HG02973 (cell line): ENCODE measurements around the gene FNBP1L.

Experiments used
- ATAC-seq: cut with Tn5 transposase; IDR thresholded peaks from one replicate; pipeline ENCODE4 v1.9.1; 2021; ENCODE audit warnings: moderate library complexity; ENCODE audit not compliant: unreplicated experiment

Gene FNBP1L

DNA sequence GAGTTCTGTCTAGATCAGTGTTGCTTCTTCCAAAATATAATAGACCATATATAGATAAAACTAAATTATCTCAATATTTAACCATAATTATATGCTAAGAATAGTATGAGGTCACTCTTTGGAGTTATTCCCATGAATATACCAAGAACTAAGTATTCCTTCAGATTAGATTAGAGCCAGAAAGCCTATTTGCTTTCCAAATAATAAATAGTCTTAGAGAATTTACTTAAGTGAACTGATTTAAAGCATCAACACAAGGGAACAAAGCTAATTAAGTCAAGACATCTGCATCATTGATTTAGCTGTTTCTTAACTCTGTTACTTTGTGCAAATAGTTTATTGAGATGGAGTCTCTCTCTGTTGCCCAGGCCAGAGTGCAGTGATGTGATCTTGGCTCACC, 35.7 kb downstream of the FNBP1L start:
- ATAC-seq: no peak

DNA sequence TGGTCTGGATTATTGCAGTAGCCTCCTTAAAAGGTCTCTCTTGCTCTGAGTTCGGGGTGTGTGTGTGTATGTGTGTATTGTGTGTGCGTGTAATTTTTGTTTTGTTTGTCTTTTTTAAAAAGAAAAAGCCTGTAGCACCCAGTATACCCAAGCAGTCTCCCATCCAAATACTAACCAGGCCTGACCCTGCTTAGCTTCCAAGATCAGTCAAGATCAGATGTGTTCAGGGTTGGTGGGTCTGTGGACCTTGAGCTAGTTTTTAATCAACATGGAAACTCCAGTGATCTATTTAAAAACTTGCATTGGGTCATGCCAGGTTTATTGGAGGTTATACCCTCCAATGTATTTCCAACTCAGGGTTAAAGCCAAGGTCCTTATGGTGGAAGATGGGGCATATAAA, 40.3 kb downstream of the FNBP1L start:
- ATAC-seq: no peak

DNA sequence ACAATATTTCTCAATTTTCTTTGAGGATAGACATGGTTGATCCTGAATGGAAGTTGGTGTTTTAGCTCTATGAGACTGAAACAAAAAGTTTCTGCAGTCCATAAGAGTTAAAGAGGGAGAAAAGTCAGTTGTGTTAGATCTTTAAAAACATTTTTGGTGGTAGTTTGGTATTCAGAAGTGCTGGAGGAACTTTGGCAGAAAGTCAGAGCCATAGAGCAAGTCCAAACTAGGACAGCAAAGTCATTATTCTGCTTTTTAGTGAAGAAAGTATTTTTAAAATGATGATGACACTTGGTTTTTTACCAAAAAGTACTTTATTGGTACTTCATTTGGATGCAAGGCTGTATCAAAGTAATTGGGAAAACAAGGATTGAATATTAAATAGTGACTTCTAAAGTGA, 41.8 kb downstream of the FNBP1L start:
- no peak for ATAC-seq

DNA sequence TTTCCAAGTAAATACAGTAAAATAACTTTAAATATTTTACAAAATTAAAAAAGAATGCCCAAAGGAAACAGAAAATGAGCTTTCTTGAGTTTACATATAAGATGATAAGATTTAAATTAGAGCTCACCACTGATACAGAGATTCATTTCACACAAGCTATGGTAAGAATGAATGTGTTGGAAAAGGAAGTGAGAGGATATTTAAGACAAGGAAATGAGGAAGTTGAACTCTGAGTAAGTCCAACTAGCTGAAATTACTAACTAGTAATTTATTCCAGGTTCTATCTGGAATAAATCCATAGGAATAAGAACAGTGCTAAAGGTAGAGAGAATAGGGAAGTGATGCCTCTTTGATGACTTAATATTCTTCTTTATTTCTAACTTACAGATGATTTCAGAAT, 42.4 kb downstream of the FNBP1L start:
- ATAC-seq: no peak

DNA sequence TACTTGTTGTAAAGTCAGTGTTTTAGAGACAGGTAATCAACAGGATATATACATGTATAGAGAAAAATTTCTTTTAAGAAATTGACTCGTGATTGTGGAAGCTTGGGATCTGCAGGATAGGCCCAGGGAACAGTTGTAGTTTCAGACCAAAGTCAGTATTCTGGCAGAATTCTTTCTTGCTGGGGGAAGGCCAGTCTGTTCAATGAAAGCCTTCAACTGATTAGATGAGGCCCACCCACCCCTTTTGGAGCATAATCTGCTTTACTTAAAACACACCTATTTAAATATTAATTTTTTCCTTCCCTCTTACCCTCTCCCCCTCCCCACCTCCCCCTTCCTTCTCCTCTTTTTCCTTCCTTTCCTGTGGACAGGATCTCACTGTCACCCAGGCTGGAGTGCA, 48.0 kb downstream of the FNBP1L start:
- ATAC-seq: no peak

DNA sequence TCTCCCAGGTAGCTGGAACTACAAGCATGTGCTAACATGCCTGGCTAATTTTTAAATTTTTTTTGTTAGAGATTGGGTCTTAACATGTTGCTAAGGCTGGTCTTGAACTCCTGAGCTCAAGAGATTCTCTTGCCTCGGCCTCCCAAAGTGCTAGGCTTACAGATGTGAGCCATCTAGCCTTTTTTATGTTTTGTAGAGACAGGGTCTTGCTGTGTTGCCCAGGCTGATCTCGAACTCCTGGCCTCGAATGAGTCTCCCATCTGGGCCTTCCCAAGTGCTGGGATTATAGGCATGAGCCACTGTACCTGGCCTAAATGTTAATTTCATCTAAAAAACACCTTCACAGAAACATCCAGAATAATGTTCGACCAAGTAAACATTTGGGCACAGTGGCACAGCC, 48.6 kb downstream of the FNBP1L start:
- no peak for ATAC-seq

DNA sequence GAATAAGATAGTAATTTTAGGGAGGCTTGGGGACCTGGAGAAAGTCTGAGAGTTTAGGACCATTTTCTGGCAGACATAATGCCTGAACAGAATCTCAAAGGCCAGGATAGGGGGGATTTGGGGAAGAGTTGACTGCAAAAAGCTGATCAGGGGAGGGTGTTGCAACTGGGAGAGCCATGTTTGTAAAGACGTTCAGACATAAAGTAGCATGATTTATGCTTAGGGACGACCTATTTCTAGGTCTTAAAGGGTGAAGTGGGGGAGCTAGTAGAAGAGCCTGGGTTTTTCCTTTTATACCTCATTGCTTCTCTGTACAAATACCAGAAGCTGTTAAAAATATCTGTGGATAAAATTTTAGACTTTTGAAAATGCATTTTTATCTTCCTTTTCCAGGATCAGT, 51.2 kb downstream of the FNBP1L start:
- ATAC-seq: no peak

DNA sequence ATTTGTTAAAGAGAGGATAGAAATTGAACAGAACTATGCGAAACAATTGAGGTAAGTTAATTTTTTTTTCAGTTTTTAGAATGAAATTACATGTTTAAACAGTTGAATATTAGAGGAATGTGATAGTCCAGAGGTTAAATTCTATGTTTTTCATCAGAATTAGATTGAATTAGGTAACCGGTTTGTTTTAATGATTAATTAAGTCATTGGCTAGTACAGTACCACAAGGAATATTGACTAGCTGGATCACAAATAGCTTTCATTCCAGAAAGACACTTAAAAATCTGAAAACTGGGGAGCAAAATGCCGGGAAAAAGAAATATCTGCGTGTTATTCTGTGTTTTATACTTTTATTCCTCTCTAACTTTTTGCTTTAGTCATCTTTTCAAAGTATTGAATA, 51.6 kb downstream of the FNBP1L start:
- no peak for ATAC-seq

DNA sequence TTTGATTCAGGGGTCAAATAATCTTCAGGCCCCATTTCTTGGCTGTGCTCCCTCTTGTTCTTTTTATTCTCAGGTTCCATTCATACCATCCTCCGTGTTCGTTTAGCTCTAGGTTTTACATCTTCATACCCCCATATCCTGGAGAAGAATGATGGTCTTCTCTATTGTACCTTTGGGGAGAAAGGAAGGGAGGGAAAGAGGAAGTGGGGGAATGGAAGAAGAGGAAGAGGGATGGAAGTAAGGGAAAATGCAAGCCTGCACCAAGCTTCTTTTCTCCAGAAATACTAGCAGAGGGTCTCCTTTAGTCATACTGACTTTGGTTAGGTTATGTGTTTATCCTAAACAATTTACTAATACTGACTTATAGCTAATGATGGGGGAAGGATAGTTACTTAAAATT, 52.4 kb downstream of the FNBP1L start:
- ATAC-seq: no peak

DNA sequence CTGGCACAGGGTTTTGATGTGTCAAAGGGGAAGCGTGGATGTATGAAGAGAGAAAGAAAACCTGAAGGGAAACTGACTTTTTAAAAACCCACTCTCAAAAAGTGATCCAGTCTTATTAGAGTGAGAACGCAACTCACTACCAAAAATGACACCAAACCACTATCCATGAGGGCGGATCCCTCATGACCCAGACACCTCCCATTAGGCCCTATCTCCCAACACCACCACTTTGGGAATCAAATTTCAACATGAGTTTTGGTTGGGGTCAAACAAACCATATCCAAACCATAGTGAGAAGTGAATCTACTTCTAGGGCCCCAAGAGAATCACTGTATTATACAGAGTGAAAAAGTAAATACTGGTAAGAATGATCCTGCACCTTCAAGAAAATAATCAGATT, 53.5 kb downstream of the FNBP1L start:
- no peak for ATAC-seq

DNA sequence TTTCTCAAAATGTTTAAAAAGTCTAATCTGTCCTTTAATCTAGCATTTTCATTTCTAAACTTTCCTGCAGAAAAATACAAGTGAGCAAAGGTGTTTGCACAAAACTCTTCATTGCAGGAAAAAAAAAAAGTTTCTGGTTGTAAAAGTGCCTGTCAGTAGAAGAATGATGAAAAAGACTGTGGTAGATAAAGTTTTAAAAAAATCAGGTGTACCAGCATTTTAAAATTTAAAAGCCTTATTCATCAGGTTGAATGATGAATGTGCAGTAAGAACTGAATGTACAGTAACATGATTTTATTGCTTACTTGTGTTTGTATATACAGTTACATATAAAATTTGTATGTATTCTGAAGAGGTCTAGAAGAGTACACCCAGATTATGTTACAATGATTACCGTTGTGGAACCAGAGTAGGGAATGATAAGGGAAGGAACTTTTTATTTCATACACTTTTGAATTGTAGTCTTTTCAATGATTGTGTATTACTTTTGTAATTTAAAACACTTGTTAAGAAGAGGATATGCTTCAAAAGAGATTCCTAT, 54.0 kb downstream of the FNBP1L start:
- no peak for ATAC-seq

DNA sequence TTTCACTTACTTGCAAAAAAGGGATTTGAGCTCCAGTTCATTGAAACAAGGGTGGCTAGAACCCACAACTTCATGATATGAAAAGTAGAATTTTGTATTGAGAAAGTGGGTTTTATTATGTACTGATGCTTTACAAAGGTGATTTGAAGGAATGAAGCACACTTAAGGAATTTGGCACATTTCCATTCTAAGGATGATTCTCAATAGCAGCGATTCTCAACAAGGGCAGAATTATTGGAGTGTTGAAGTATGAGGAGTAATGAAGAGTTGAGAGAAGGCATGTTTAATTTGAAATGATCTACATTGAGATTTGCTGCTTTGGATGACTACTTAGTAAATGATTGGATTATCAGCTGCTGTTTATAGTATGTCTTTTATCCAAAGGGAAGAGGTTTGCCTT, 54.7 kb downstream of the FNBP1L start:
- no peak for ATAC-seq

DNA sequence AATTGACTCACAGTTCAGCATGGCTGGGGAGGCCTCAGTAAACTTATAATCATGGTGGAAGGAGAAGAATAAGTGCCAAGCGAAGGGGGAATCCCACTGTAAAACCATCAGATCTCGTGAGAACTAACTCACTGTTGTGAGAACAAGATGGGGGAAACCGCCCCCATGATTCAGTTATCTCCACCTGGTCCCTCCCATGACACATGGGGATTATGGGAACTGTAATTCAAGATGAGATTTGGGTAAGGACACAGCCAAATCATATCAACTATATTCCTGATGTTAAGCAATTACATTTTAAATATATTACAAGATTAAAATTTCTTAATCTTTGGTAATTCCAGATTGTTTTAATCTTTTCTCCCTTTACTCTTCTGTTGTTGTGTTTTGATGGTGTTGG, 55.2 kb downstream of the FNBP1L start:
- no peak for ATAC-seq

DNA sequence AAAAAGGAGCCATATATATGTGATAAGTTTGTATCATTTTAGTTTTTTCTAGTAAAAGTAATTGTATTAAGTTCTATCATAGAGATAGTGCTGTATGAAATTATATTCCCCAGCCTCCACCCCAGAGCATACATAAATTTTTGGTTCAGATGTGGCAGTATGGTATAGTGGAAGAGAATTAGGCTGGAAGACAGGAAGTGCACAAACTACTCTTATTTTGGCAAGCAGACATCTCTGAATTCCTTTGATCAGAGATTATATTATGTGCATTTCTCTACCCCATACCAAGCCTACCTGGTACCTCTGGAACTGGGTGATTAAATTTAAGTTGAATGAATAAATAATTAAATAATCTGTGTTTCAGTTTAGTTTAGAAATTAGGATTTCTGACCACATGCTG, 55.9 kb downstream of the FNBP1L start:
- ATAC-seq: no peak

DNA sequence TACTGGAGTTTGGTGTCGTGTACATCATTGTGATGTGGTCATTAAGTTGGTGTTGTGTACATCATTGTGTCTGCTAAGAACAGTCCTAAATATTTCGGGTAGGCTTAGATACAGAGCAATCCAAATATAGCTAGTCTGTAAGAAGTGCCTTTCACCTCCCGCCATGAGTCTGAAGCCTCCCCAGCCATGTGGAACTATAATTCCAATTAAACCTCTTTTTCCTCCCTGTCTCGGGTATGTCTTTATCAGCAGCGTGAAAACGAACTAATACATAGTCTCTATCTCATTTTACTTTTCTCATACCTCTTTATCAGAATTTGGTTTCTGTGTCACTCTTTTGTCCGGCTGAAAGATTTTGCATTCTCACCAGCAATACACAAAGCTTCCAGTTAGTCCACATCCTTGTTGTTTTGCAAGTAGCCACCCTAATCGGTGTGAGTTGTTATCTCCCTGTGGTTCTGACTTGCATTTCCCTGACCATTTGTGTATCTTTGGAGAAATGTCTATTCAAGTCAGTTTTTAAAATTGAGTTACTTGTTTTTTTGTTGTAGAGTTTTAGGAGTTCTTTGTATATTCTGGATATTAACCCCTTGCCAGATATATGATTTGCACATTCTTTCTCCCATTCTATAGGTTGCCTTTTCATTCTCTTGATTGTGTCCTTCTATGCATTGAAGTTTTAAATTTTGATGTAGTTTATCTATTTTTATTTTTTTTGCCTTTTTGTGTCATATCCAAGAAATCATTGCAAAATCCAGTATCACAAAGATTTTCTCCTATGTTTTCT, 56.5 kb downstream of the FNBP1L start:
- ATAC-seq: no peak

DNA sequence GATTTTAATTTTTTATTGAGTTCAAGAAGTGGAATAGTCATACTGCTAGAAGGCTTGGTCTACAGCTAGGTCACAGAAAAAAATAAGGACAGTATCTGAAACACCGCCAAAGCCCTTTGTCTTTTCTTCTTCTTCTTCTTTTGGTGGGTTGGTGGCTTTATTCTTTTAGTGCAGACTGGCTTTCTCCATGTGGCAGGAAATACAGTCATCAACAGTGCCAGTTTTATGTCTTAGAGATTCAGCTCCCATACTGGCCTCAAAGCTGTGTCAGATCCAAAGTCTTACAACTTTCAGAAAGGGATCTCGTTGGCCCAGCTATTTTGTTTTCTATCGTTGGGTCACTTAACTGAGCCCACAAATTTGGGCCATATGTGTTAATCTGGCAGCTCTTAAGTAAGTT, 58.2 kb downstream of the FNBP1L start:
- no peak for ATAC-seq

DNA sequence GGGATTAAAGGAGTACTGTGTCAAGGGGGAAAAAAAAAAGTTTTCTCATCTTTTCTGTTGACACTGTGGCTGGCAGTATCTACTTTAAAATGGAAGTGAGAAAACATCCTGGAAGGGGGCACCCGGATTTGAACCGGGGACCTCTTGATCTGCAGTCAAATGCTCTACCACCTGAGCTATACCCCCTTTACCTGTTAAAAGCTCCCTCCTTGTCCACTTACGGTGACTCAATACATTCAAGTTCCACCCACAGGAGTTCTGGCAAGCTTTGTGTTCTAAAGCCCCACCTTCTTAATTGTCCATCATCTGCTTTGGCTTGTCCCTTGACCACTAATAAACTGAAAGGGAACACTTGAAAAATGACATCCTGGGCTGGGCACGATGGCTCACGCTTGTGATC, 68.2 kb downstream of the FNBP1L start:
- no peak for ATAC-seq

DNA sequence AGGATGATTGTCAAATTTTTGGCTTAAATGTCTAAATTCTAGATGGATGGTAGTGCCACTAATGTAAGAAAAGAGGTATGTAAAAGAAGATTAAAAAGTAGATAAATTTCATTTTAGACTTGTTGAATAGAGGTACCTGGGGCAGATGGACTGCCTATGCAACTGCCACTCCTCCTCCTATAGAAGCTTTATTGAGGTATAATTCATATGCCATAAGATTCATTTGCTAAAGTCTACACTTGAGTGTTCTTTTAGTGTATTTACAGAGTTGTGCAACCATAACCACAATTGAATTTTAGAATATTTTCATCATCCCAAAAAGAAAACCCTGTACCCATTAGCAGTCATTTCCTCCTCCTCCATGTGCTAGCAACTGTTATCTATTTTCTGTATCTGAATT, 70.6 kb downstream of the FNBP1L start:
- ATAC-seq: no peak

DNA sequence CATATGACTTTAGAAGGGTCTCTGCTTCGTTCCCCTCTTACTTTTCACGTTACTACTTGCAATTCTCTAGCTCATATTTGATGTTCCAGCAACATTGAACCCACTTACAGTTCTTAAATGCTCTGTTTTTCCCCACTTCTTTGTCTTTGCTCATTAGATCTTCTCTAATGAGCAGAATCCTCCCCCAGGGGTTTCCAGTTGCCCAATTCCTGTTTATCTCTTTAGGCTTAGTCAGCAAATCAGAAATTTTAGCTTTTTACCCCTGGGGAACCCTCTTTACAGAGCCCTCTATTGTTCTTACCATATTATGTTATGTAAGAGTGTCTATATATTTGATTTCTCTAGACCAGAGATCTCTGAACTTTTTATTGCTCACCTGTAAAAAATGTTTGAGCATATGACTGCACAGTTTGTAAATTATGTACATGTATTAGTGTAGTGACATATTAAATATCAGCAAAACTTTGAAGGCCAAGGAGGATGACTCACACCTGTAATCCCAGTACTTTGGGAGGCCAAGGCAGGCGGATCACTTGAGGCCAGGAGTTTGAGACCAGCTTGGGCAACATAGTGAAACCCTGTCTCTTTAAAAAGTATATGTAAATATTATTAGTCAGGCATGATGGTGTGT, 71.4 kb downstream of the FNBP1L start:
- no peak for ATAC-seq

DNA sequence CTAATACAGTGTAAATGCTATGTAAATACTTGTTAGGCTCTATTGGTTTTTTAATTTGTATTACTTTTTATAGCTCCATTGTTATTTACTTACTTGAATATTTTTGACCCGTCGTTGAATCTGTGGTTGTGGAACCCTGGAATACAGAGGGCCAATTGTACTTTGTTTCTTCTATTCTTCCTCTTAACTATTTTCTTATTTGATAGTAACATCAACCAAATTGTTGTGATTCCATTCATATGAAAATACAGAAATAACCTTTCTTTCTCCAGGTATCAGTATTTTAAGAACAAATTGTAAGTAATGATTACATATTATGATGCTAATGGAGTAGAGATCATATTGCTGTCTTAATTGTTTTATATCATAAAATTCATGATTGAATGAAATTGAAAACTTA, 73.7 kb downstream of the FNBP1L start:
- no peak for ATAC-seq

DNA sequence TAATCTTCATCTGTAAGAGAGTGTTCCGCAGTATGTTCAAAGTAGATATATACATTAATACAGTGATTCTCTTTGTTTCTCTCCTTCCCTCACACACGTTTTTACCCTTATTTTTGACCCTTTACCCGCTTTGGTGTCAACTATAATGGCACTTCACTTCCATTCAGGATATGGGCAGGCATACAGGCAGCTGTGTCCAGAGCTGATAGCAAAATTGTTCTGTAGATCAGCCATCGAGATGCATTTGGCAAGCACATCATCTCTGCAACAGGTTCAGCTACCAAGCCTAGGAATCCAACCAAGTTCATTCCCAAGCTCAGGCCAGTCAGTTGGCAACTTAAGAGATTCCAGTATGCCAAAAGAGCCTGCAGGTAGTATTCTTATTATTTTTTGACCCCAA, 74.8 kb downstream of the FNBP1L start:
- no peak for ATAC-seq

DNA sequence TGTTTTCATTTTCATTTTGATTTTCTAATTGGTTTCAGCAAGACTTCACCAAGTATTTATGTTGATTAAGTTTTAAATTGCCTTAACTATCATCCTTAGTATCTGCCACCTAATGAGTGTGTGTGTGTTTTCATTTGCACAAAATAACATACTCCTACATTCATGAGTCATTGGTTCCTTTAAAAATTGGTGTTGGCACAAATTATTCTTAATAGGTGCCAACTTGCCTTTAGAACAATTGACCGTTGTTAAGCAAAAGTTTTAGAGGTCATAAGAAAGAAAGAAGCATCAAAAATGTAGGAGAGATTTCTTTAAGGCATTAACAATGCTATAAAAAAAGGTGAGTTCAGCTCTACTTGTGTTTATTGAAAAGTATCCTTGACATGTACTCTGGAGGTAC, 77.5 kb downstream of the FNBP1L start:
- no peak for ATAC-seq

DNA sequence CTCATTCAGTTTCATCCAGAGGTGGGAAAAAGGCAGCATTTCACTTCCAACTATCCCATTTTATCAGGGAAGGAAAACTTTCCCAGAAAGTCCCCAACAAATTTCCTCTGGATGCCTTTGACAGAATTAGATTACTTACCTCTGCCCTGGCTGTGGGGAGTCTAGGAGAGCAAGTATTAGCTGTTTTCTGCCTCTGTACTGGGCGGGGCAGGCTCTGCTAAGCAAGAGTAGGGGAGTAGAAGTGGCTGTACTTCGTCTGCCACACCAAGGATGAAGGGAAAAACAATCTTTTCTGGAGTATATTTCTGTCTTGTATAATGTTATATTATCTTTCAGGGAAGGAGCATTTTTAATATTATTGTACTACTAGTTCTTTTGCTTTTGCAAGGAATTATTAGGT, 78.5 kb downstream of the FNBP1L start:
- ATAC-seq: no peak
